SK-N-DZ (cell line): ENCODE measurements around the gene MAGIX.
A peak's percentile ranks its signal among the peaks of the same experiment; 100 is the strongest.

Source experiments
- DNase-seq: peaks from one replicate; pipeline ENCODE4 v3.0.0-alpha.2; 2015; ENCODE audit warnings: low spot score
- small RNA-seq, 2 experiments: library from RNA; depleted of rRNA; stranded (forward); fragments of <200 nt; gene quantifications; one replicate each; pipeline ENCODE3, GENCODE V24; 2014

Gene MAGIX

DNA sequence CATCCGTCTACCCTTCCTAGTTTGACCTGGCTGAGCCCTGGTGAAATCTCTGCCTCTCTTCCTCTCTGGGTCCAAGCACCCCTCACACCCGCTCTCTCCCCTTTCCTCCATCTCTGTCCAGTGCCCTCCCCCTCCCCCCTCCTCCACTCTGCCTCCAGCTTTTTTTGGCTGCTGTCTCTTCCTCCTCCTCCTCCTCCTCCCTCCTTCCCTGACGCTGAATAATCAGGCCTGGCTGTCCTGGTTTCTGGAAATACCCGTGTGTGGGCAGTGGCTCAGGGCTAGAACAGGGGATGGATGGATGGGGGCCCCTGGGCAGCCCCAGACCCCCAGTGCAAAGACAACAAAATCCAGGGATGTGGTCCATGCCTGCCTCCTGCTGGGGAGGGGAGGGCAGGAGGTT lies 42.2 kb downstream of the MAGIX start:
- no peak for DNase-seq

DNA sequence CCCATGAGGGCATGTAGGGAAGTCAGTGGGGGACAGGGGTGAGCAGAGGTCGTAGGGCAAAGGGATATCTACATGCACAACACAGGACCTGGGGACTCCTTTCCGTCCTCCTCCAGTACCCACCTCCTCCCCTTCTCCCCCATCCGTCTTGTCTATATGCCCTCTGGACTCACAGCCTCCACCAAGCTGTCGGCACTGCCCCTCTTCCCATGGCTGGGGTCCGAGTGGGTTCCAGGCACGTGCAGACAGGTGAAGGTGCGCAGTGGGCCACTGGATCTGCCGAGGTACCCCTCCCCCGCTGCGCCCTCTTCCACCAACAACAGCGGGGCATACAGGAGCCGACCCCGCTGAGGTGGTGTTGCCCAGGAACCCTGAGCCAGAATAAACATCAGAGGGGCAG lies 42.9 kb downstream of the MAGIX start:
- no peak for DNase-seq

DNA sequence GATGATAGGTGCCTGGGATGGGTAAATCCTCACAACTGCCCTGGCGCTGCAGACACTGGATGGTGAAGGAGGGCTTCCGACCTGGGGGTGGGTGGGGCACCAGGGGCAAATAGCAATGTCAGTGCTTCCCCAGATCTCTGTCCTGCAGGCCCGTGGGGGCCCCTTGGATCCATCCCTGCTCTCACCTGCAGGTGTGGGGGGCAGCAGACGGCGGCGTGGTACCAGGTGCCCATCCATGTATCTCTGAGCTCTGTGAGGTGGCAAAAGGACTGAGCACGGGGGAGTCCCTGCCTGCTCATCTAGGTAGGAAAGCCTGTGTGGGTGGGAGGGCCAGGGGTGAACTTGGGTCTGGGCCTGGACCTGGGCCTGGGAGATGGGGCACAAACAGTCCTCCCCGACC lies 44.0 kb downstream of the MAGIX start:
- no peak for DNase-seq

DNA sequence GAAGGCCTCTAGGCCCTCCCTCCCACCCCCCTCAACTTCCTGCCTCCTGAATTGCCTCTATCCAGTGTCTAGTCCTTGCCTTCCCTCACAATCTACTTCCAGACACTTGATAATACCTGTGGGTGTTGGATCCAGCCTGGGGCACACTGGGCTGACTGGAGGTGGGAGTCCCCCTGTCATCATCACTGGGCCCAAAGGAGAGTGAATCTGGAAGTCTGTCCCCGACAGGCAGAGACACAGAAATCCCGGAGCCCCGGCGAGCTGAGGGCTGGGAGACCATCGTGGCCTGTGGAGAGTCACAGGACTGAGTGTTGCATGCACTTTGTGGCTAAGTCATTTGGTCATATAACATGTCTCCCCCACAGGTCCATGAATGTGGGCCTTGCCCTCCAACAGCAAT lies 45.8 kb downstream of the MAGIX start:
- DNase-seq = no peak

DNA sequence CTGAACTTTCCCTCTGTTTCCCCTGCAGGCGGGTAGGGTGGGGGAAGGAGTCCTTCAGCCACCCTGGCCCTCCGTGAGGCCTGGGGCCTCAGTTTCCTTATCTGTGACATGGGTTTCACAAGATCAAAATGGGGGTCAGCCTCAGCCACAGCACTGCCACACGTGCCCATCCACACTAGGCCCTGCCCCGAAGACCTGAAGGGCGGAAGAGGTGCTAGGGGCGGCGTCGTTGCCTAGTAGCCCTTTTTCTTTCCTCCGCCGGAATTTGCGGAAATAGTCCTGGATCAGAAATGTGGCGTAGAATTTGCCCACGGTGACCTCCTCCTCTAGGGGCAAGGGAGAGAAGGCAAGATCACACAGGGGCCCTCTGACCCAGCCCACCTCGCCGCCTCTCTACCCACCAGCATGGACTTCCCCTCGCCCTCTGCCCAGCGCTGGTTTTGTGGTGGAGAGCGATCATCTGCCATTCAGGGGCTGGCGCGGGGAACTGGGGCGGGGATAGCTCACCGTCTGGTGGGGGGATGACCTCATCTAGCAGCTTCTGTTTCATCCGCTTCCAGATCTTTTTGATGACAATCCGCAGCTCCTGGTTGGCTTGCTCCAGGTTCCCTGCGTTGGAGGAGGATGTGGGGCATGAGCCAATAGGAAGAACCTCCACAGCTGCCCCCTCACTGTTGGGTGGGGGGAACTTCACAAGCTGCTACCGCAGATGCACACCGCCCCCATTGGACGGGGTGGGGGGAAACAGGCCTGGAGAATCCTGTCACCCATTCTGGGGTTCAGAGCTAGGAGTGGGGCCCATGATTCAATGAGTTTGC lies 47.1 kb downstream of the MAGIX start:
- peak; percentile 77 for DNase-seq

DNA sequence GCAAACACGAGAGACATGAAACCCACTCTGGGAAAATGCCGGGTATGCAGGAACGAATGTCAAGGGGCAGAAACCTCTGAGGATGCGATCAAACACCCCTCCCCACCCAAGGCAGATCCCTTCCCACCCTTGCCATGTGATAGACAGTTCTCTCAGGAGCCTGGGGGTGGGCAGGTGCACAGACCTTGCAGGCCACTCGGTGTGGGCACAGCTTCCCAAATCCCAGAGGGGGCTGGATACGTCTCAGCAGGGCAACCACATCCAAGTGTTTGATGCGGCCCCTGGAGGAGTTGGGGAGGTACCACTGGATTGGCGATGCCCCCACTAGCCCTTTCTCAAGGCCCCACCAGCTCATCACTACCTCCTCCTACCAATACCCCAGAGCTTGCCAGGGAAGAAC lies 47.8 kb downstream of the MAGIX start:
- DNase-seq = no peak

DNA sequence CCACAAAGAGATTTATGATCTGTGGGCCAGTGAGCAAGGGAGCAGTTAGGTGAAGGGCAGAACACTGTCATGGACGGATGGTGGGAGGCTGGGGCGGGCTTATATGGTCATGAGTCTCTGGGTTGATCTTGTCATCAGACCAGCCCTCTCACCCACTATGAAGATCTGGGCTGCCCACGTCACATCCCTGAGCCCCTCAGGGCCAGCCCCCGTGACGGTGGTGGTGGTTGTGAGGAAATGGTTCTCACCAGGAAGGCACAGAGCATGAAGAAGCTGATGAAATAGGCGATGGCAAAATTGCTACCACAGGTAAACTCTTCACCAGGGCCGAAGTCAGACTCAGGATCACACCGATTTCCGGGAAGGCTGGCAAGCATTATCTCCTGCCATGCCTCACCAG lies 48.5 kb downstream of the MAGIX start:
- DNase-seq = no peak

DNA sequence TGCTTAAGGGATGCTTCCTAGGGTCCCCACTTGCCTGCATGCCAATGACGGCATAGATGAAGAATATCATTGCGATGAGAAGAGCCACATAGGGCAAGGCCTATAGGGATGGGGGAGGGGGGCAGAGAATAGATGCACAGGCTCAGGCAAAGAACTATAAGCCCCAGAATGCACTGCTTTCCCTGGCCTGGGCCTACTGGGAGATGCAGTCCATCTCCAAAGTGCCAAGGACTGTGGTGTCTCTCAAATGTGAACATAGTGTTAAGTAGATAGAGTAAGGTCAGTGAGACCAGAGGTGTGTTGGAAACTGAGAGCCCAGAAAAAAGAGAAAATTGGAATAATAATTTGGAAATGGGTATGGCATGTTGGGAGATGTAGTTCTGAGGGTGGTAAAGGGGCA lies 49.7 kb downstream of the MAGIX start:
- no peak for DNase-seq

DNA sequence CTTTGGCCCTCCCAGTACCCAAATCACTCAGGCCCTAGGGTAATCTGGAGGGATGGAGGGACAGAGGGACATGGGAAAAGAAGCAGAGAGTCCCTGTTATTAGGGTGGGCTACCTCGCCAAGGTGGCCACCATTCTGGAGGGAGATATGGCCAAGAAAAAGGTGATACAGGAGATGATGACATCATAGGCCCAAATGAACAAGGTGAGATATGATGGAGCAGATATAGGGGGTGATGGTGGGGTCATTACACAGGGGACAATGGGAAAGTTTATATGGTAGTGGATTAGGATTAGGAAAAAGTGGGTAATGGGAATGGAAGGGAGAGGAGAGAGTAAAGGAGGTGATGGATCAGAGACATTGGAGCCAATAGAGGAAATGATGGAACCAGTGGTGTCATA lies 50.3 kb downstream of the MAGIX start:
- no peak for DNase-seq

DNA sequence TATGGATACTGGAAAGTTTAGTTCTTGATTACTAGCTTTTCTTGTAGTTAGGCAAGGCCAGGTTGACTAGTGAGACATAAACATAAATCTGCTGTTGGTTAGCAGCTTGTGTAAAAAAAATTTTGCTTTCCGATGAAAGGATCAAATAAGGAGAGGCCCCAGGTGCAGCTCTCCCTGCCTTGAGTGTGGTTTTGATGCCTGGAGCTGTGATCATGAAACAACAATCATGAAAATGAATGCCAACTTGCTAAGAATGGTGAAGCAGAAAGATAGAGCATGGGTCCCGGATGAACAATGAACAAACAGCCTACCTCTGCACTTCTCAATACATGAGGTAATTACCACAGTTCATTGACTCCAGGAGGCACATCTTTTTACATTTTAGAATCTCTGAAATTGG lies 51.9 kb downstream of the MAGIX start:
- no peak for DNase-seq

DNA sequence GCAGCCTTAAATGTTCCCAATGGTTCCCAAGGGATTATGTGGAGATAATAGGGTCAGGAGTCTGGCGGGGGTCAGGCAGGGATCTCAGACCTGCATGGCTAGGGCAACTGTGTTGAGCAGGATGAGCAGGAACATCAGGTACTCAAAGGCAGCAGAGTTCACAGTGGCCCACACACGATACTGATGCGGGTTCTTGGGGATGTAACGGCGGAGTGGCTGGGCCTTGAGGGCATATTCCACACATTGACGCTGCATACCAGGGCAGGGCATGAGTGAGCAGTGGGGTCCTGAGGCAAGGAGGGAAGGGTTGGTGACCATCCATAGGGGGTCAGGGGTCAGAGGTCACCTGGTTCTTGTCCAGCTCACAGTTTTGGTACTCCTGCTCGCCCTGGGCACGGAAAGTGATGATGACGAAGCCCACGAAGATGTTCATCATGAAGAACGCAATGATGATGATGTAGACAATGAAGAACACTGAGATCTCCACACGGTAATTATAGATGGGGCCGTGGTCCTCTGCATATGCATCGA lies 52.5 kb downstream of the MAGIX start:
- no peak for DNase-seq

Small RNA genes lying within 50 kb of the gene (small RNA-seq; reads per million reads assigned to genes)
- gene RN7SL262P = 0 to 0.44 reads per million in 2 experiments
